ENCODE results near the gene SLC7A6OS.

SLC7A6OS gene

DNA sequence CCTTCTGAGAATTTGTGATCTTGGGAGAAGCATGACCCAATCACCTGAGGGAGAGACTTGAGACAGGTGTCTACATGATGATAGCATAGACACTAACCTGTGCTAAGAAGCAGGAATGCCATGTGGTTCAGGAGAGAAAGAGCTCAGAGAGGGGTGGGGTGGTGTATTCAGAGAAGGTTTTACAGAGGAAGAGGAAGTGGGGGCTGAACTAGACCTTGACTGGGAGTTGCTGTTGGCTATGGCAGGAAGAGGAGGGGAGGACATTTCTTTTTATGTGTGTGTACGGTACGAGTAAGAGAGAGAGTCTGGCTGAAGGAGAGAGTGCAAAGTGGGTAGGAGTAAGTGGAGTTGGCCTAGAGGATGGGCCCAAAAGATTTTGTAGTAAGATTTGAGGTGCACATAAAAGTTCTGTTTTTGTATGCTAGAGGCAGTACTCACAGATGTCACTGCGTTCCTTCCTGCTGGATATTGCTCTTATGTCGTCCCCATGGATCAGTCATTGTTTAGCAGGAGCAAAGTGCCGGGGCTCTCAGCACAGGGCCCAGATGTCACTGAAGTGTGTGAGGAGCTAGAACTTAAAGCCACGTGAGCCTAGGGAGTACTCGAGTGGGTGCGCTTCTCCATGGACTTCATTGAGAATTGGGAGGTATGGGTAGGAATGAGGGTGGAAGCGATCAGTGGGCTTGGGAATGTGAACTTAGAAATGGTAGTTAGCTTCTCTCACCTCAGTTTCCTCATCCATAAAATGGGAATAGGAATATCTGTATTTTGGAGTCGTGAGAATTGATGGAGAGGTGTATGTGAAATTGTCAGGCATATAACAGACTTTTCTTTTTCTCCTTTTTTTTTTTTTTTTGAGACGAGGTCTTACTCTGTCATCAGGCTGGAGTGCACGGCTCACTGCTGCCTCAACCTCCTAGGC is 24.3 kb downstream of the SLC7A6OS start:
- peaks cover 42% of the 10 kb centered on the region for H3K36me3 ChIP-seq (ENCODE audit: insufficient read depth, low read length)
- 94% methylated on average over 11 of the region's 12 CpGs for WGBS
- no peaks in the 10 kb centered on the region for H3K27me3 ChIP-seq (ENCODE audit: insufficient read depth, low read length)
- H3K9me3 ChIP-seq (ENCODE audit: insufficient read depth, low read depth, low read length), result no peaks in the 10 kb centered on the region
- H3K9ac ChIP-seq (ENCODE audit: low read depth, low read length), result no peak overlapping the region
- H3K4me1 ChIP-seq (ENCODE audit: insufficient read depth, low read length), result no peaks in the 10 kb centered on the region
- no peak overlapping the region for H3K4me3 ChIP-seq (ENCODE audit: low read length)
- H3K27ac ChIP-seq (ENCODE audit: low read depth, low read length), result no peak overlapping the region

DNA sequence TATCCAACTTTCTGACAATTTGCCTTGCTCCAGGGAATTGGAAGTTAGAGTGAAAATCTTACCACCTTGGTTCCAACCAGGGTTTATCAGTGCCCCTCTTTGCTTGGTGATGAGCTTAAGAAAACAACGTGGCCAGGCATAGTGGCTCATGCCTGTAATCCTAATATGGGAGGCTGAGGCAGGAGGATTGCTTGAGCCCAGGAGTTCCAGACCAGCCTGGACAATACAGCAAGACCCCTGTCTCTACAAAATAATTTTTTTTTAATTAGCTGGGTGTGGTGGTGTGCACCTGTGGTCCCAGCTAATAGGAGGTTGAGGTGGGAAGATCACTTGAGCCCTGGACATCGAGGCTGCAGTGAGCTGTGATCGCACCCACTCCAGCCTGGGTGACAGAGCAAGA is 25.1 kb downstream of the SLC7A6OS start:
- H3K4me3 ChIP-seq (ENCODE audit: low read length), result no peak overlapping the region

DNA sequence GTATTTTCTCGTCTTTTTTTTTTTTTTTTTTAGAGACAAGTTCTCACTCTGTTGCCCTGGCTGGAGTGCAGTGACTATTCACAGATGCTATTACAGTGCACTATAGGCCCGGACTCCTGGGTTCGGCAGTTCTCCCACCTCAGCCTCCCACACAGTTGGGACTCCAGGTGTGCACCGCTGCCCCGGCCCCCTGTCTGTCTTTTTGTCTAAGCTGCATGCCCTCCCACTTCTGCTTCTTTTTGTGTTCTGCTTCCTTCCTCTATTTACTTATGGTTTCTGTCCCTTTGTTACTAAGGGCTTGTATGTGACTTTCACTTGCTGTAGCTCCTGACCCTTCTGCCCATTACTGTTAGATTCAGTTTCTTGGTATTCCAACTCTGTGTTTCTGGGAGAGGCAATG is 25.9 kb downstream of the SLC7A6OS start:
- WGBS, result 95% methylated on average over 5 of the region's 5 CpGs
- Histone ChIP-seq H3K4me1 (ENCODE audit: insufficient read depth, low read length) (no peaks in the 10 kb centered on the region), H3K27ac (ENCODE audit: low read depth, low read length) (no peak overlapping the region), H3K9me3 (ENCODE audit: insufficient read depth, low read depth, low read length) (no peaks in the 10 kb centered on the region), H3K9ac (ENCODE audit: low read depth, low read length) (no peak overlapping the region), H3K27me3 (ENCODE audit: insufficient read depth, low read length) (no peaks in the 10 kb centered on the region), H3K36me3 (ENCODE audit: insufficient read depth, low read length) (peaks cover 36% of the 10 kb centered on the region), H3K4me3 (ENCODE audit: low read length) (no peak overlapping the region)

More for the DNA sequence above, 25.1 kb downstream of the SLC7A6OS start:
- Histone ChIP-seq H3K4me1 (ENCODE audit: insufficient read depth, low read length) (no peaks in the 10 kb centered on the region), H3K9ac (ENCODE audit: low read depth, low read length) (no peak overlapping the region), H3K36me3 (ENCODE audit: insufficient read depth, low read length) (peaks cover 35% of the 10 kb centered on the region), H3K27ac (ENCODE audit: low read depth, low read length) (no peak overlapping the region), H3K9me3 (ENCODE audit: insufficient read depth, low read depth, low read length) (no peaks in the 10 kb centered on the region), H3K27me3 (ENCODE audit: insufficient read depth, low read length) (no peaks in the 10 kb centered on the region)
- 98% methylated on average over 3 of the region's 3 CpGs for WGBS

DNA sequence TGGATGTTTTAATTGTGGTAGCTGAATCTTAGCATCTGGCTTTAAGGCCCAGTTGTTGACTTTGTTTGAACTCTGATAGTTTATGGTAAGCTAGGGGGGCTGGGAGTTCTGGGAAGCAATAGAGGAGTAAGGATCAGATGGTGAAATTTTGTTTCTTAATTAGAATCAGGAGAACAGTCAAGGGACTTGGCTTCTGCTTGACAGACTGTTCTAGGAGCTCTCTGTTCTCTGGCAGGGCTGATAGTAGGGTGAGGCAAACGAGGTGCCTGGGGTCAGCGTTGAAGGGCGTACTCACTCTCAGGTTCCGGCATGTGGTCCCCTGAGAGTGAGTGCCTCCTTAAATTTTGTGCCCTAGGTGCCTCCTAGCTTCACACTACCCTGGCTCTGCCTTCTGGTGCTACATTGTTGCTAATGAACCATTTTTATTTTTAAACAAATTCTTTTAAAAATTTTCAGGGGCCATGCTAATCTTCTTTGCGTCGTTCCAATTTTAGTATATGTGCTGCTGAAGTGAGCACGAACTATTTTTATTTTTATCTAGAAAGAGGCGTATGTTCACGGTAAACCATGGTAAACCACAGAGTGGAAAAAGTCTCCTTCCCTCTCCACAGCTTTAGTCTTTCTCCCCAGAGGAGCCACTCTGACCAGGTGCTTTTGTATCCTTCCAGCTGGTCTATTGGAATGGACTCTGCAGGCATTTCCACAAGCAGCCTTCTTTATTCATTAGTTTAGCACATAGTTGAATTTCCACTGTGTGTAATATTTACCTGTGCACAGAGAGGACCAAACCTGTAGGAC is 26.7 kb downstream of the SLC7A6OS start:
- Histone ChIP-seq H3K9me3 (ENCODE audit: insufficient read depth, low read depth, low read length) (no peaks in the 10 kb centered on the region), H3K4me1 (ENCODE audit: insufficient read depth, low read length) (no peaks in the 10 kb centered on the region), H3K4me3 (ENCODE audit: low read length) (no peak overlapping the region), H3K27ac (ENCODE audit: low read depth, low read length) (no peak overlapping the region), H3K36me3 (ENCODE audit: insufficient read depth, low read length) (peaks cover 37% of the 10 kb centered on the region), H3K9ac (ENCODE audit: low read depth, low read length) (no peak overlapping the region), H3K27me3 (ENCODE audit: insufficient read depth, low read length) (no peaks in the 10 kb centered on the region)
- 98% methylated on average over 9 of the region's 9 CpGs for WGBS

DNA sequence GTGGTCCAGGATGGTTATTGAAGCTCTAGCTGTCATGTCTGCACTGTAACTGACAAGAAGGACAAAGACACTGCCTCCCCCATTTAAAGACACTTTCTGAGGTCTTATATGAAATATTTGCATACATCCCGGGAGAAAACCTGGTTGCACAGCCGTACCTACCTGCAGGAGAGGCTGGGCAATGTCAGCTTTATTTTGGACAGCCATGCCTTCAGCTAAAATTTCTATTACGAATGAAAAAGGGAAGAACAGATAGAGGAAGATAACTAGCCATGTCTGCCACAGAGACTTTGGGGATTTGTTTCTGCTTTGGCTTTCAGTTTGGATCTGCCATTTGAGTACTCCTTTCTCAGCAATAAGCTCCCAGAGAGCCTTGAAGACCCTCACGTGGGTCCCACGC is 27.4 kb downstream of the SLC7A6OS start:
- H3K27me3 ChIP-seq (ENCODE audit: insufficient read depth, low read length), result no peaks in the 10 kb centered on the region
- no peaks in the 10 kb centered on the region for H3K9me3 ChIP-seq (ENCODE audit: insufficient read depth, low read depth, low read length)
- H3K4me1 ChIP-seq (ENCODE audit: insufficient read depth, low read length), result no peaks in the 10 kb centered on the region
- peaks cover 35% of the 10 kb centered on the region for H3K36me3 ChIP-seq (ENCODE audit: insufficient read depth, low read length)
- WGBS, result 84% methylated on average over 5 of the region's 5 CpGs
- H3K9ac ChIP-seq (ENCODE audit: low read depth, low read length), result no peak overlapping the region; the same call in 1 of the 2 replicates
- no peak overlapping the region for H3K27ac ChIP-seq (ENCODE audit: low read depth, low read length)
- no peak overlapping the region for H3K4me3 ChIP-seq (ENCODE audit: low read length)

DNA sequence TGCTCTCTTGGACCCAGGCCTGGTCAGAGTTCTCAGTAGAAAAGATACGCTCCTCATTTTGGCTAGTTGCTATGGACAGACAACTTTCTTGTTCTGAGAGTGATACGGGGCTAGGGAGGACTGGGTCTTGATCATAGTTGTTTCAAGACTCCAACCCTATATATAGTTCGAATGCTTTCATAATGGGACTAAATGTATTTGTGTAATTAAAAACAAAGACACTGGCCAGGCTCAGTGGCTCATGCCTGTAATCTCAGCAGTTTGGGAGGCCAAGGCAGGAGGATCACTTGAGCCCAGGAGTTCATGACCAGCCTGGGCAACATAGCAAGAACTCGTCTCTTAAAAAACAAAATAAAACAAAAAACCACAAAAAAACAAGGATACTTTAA is 28.7 kb downstream of the SLC7A6OS start:
- Histone ChIP-seq H3K4me3 (ENCODE audit: low read length) (no peak overlapping the region), H3K9ac (ENCODE audit: low read depth, low read length) (no peak overlapping the region), H3K27me3 (ENCODE audit: insufficient read depth, low read length) (no peaks in the 10 kb centered on the region), H3K36me3 (ENCODE audit: insufficient read depth, low read length) (peaks cover 22% of the 10 kb centered on the region), H3K27ac (ENCODE audit: low read depth, low read length) (no peak overlapping the region), H3K9me3 (ENCODE audit: insufficient read depth, low read depth, low read length) (no peaks in the 10 kb centered on the region), H3K4me1 (ENCODE audit: insufficient read depth, low read length) (no peaks in the 10 kb centered on the region)
- WGBS, result 95% methylated on average over 4 of the region's 4 CpGs

DNA sequence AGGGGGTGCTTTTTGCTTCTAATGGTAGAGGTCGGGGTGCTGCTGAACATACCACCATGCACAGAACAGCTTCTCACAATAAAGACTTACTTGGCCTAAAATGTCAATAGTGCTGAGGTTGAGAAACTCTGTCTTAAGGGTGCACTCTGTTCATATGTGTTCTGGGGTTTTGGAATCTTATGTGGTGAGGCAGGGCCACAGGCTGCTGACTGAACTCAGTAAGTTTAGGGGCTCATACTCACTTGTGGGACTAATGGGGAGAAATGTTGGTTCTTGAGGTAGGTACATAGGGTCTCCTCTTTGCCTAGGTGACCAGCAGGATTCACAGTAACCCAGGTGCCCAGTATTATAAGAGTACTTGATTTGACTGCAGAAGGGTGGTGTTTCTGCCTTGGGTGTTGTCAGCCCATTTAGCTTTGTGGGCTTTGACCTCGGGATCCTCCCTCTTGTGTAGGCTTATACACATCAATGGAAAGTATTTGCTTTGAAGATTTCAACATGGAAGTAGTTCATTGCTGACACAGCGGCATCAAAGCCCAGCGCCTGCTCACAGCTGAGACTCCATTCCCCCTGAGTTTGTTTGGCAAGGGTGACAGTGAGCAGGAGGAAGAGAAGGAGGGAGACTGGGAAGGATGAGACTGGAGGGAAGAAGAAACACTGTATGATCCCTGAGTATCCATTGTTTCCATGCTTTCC is 29.2 kb downstream of the SLC7A6OS start:
- H3K36me3 ChIP-seq (ENCODE audit: insufficient read depth, low read length), result peaks cover 20% of the 10 kb centered on the region; the same call in 1 of the 2 replicates
- 91% methylated on average over 3 of the region's 4 CpGs for WGBS
- no peaks in the 10 kb centered on the region for H3K27me3 ChIP-seq (ENCODE audit: insufficient read depth, low read length)
- no peak overlapping the region for H3K9ac ChIP-seq (ENCODE audit: low read depth, low read length)
- no peaks in the 10 kb centered on the region for H3K9me3 ChIP-seq (ENCODE audit: insufficient read depth, low read depth, low read length)
- no peak overlapping the region for H3K27ac ChIP-seq (ENCODE audit: low read depth, low read length)
- no peaks in the 10 kb centered on the region for H3K4me1 ChIP-seq (ENCODE audit: insufficient read depth, low read length)
- no peak overlapping the region for H3K4me3 ChIP-seq (ENCODE audit: low read length)

DNA sequence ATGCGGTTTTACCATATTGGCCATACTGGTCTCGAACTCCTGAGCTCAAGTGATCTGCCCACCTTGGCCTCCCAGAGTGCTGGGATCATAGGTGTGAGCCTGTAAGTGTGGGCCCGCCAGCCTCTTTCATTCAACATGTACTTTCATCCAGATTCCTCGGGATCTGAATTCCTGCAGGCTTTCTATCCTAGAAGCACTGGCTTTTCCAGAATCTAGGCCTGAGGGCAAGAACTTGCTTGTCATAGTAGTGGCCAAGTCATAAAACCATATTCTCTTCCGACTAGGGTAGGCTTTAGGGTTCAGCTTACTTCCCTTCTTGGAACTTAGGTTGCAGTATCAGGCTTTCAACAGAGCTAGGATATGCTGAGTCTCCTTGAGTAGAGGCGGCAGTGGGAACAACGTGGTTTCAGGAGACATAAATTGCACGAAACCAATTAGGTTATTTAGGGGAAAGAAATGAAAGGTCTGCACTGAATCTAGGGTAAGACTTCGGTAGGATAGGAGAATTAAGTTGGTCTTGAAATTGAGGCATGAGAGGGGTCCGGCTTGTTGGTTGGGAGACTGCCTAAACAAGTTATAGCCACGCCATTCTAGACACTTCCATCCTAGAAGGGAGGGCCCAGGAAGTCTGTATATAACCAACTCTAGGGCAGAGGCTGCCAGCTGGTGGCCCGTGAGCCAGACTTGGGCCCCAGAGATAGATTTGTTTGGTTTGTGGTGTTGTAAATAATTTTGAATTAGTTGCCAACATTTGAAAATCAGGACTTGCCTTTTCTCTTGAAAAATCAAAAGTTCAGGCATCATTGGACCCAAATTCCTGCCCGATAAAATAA is 30.8 kb downstream of the SLC7A6OS start:
- 93% methylated on average over 13 of the region's 13 CpGs for WGBS
- no peak overlapping the region for H3K4me3 ChIP-seq (ENCODE audit: low read length)
- H3K9me3 ChIP-seq (ENCODE audit: insufficient read depth, low read depth, low read length), result no peaks in the 10 kb centered on the region
- H3K36me3 ChIP-seq (ENCODE audit: insufficient read depth, low read length), result peaks cover 20% of the 10 kb centered on the region
- H3K9ac ChIP-seq (ENCODE audit: low read depth, low read length), result no peak overlapping the region
- H3K4me1 ChIP-seq (ENCODE audit: insufficient read depth, low read length), result no peaks in the 10 kb centered on the region
- H3K27me3 ChIP-seq (ENCODE audit: insufficient read depth, low read length), result no peaks in the 10 kb centered on the region
- H3K27ac ChIP-seq (ENCODE audit: low read depth, low read length), result no peak overlapping the region

DNA sequence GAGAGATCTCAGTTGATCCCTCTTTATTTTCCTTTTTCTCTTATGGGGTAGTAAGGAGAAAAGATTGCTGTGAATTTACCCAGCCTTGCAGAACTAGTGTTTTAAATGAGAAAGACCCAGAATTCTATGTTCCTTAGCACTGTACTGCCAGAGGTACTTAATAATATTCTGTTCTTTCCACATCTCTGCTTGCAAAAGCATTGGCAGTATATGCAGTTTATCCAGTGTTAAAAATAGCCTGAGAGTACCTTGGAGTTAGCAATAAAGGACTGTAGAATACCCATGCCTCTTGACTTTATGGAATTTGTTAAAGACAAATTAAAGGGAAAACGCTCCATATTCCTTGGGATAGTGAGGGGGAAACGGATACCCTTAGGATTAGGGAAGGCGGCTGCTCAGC is 34.5 kb downstream of the SLC7A6OS start:
- Histone ChIP-seq H3K27ac (ENCODE audit: low read depth, low read length) (no peak overlapping the region), H3K4me3 (ENCODE audit: low read length) (no peak overlapping the region), H3K9ac (ENCODE audit: low read depth, low read length) (no peak overlapping the region), H3K9me3 (ENCODE audit: insufficient read depth, low read depth, low read length) (no peaks in the 10 kb centered on the region), H3K36me3 (ENCODE audit: insufficient read depth, low read length) (peaks cover 26% of the 10 kb centered on the region), H3K27me3 (ENCODE audit: insufficient read depth, low read length) (no peaks in the 10 kb centered on the region), H3K4me1 (ENCODE audit: insufficient read depth, low read length) (no peaks in the 10 kb centered on the region)
- WGBS, result 93% methylated on average over 3 of the region's 3 CpGs

DNA sequence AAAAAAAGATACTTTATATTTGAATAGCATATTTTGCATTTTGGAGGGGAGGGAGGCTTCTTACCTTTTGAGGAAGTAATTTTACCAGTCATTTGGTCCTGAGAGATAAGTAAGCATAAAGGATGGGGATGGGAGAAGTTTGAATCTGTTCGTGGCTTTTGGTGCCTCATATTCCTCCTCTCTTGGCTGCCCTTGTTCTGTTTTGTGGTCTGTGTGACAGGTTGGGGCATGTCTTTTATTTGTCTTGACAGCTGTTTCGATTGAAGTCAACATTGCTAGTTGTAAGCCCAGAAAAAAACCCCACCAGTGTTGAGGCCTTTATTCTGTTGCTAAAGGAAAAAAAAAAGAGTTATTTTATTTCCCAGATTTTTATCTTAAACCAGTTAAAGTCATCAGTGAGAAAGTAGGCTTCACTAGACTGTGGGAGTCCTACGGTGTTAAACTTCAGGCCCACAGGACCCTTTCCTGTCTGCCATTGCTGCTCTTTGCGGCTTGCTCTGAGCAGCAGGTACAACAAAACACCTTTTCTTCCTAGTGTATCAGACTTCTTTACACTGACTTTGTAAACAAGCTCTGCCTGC is 35.0 kb downstream of the SLC7A6OS start:
- peaks cover 26% of the 10 kb centered on the region for H3K36me3 ChIP-seq (ENCODE audit: insufficient read depth, low read length)

More for the DNA sequence above, 35.0 kb downstream of the SLC7A6OS start:
- Histone ChIP-seq H3K9me3 (ENCODE audit: insufficient read depth, low read depth, low read length) (no peaks in the 10 kb centered on the region), H3K4me3 (ENCODE audit: low read length) (no peak overlapping the region), H3K4me1 (ENCODE audit: insufficient read depth, low read length) (no peaks in the 10 kb centered on the region), H3K9ac (ENCODE audit: low read depth, low read length) (no peak overlapping the region), H3K27me3 (ENCODE audit: insufficient read depth, low read length) (no peaks in the 10 kb centered on the region), H3K27ac (ENCODE audit: low read depth, low read length) (no peak overlapping the region)
- WGBS, result 92% methylated on average over 4 of the region's 4 CpGs
